ENCODE data around the gene GMDS.

The GMDS gene

DNA sequence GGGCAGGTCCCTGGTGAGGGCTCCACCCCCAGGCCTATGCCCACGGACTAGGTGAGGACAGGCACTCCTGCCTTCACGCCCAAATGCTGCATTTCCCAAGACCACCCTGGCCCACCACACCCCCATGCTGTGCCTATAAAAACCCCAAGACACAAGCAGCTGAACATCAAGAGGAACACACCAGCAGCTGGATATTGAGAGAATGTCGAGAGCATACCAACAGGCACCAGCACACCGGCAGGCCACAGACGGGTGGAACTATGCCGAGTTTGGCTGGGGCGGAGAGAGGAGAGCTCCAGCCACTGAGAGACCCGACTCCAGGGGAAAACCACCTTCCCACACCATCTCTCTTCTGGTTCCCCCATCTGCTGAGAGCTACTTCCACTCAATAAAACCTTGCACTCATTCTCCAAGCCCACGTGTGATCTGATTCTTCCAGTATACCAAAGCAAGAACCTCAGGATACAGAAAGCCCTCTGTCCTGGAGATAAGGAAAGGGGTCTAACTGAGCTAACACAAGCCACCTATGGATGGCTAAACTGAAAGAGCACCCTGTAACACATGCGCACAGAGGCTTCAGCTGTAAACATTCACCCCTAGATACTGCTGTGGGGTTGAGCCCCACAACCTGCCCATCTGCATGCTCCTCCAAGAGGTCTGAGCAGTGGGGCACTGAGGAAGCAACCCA, 319.5 kb downstream of the GMDS start:
- no peak for DNase-seq

GRCh38 chr6:1923449-1923848, 322.0 kb downstream of the GMDS start:
- no peak for DNase-seq

- DNase-seq, result no peak
Observed at GRCh38 chr6:1917626-1918371, 327.6 kb downstream of the GMDS start.

DNA sequence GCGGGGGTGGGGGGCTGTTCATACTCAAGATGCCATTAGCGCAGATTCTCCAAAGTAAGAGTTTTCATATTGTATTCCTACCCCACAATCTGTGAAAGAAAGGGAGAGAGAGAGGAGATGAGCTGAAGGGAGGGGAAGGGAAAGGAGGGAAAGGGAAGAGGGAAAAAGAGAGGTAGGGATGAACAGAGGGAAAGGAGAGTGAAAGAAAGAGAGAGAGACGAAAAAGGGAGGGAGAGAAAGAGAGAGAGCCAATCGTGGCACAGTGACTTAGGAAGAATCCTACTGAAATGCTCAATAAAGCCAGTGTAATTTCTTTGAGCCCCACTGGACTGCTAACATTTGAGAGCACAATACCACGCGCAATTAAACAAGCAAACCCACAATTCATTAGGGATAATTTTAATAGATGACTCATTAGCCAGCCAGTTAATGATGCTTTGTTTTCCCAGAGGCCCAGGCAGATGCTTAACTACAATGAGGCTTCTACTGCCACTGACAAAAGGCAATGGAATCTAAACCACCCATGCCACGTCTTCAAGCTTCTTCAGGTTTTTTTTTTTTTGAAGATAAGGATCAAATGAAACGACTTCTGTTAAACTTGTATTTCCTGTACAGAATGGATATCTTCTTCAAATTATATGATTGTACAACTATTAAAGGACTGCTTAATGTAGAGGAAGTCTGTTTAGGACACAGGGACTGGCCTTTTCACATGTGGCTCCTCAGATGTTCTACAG, 328.9 kb downstream of the GMDS start:
- no peak for DNase-seq

DNA sequence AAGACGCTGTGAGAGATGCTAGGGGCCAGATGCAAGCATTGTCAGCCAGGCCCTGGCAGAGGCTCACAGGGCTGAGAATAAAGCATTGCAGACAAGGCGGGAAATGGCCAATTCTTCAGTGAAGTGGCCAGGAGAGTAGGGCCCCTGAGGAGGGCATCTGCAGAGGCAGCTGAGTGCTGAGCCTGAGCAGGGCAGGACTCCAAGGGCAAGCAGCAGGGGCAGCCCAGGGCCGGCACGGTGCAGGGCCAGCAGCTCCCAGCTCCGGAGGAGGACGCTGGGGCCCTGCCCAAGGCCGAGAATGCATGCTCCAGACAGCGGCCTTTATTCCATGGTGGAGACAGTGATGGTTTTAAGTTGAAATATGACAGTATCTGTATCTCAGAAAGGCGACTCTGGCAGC, 330.2 kb downstream of the GMDS start:
- no peak for DNase-seq

- DNase-seq, result no peak
Observed at GRCh38 chr6:1913577-1913976, 331.8 kb downstream of the GMDS start.

DNA sequence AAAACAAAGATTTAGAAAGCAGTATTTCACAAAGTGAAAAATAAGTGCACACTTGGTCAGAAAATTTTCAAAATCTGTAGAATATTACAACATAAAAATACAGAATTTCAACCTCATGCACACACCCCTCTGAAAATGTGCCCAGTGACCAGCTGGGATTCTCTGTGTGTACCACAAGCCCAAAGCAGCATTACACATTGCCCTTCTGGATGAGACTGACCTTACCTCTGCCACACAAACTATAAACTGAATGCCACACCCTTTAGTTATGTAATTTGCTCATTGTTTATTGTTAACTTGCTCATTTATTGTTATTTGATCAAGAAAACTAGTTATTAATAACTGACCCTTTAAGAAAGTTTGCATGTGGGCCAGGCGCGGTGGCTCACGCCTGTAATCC, 332.7 kb downstream of the GMDS start:
- DNase-seq, result no peak

GRCh38 chr6:1911474-1911873, 333.9 kb downstream of the GMDS start:
- no peak for DNase-seq

DNA sequence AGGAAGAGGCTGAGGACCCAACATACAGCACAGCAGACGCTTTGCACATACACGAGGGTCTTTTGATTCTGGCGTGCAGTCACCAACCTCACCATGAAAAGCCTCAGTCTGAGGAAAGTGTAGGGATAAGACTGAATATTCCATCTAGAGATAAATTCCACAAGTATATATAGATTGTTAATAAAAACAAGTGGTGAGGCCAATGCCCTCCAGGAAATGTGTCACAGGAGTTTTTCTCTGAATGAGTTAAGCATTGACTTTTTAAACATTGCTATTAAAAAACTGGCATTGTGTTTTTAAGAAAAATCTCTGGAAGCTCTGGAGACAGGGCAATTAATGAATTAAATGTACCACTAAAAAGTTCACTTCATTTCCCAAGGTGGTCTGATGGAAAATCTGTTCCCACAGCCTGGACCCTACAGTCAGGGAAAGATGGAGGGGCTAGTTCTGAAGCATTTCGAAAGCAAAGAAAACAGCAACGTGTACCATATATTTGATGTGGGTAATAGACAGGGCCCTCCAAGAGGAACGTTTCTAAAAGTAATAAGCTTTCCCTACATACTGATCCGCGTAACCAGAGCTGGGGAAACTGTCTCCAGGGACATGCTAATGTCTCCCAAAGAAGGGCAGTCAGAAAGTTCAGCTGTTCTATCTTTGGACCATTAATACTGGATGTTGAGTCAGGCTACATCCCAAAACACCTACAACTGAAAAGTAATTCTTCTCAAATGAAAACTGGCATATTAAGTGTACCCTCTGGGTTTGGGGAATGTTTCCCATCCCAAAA, 334.6 kb downstream of the GMDS start:
- DNase-seq, result no peak

- no peak for DNase-seq
Observed at GRCh38 chr6:1908784-1909183, 336.6 kb downstream of the GMDS start.

- DNase-seq, result no peak
Observed at GRCh38 chr6:1906609-1907008, 338.8 kb downstream of the GMDS start.

GRCh38 chr6:1906014-1906413, 339.4 kb downstream of the GMDS start:
- no peak for DNase-seq

DNA sequence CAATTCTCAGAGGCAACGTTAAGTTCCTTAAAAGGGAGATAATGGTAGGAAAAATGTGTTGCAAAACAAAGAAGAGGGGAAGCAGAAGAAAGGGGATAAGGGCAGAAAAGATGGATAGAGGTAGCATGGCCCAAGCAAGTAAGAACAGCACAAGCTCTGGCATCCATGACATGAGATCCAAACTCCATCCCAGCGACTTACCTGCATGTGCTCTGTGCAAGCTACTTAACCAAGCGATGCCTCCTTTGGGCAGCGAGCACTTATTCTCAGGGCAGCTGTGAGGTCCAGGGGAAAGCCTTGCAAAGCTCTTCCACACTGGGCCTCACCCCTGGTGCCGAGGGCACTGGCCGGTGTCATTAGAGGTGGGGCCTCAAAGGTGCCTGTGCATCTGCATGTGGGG, 340.5 kb downstream of the GMDS start:
- DNase-seq, result no peak

GRCh38 chr6:1904466-1904799, 341.0 kb downstream of the GMDS start:
- no peak for DNase-seq

DNA sequence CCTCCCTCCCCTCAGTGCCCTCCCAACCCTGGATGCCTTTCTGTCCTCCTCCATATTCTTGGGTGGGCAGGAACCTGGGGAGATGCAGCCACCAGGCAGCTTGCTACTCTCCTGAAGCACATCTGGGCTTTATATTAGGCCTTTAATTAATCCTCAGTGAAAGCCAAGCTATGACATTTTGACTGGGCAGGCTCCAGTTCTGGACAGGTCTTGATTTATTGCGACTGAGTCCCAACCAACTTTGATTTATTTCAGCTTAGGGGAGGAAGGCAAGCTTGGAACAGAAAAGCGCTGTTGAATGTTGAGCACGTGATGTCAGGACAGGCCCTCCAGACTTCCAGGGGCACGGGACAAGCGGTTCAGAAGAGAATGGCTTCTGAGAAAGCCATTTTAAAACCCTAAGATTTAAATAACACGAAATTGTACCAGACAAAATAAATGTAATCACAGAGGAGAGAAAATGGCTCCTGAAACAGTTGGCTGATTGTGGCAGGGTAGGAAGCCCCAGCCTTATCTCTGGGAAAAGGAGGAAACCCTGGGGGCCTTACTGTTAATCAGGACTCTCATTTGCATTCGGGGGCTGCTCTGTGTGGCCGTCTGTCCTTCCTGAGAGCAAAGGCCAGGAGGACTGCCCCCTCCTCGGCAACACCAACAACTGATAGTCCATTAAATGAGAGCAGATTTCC, 341.5 kb downstream of the GMDS start:
- DNase-seq, result no peak

GRCh38 chr6:1901556-1901955, 343.8 kb downstream of the GMDS start:
- no peak for DNase-seq

GRCh38 chr6:1896897-1897296, 348.5 kb downstream of the GMDS start:
- DNase-seq, result no peak

DNA sequence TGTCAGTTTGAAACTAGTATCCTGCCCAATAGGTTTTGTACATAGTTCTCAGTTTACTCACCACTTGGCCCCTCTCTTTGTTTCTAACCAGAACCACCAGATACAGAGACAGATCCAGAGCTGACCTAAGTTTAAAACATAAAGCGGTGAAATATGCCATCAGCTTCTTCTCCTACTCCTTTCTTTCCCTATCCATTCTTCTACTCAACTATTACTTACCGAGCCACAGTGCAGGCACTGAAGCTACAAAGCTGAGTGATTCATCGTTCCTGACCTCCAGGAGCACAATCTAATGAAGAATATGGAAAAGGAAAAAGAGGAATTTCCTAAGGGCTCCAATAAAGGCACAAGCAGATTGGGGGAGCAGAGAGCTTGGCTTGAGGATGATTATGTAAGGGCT, 349.7 kb downstream of the GMDS start:
- no peak for DNase-seq

DNA sequence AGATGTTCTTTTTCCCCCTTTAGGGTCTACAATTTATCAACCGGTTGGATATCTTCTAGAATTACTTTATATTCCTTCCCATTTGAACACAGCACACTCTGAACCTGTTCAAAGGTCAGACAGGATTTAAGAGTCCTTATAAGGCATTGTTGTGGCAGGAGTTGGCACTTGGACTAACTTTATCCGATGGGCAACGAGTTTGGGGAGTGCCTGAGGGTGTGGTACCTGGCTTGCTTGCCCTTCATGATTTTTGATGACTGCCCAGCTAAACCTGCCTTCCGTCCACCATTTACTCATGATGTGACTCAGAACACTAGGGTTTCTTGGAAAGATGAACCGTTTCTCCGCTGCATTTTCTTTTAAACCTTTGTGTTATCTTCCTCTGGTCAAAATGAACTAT, 350.5 kb downstream of the GMDS start:
- DNase-seq, result no peak

GRCh38 chr6:1893470-1894130, 351.8 kb downstream of the GMDS start:
- no peak for DNase-seq

- DNase-seq, result no peak
Observed at GRCh38 chr6:1892716-1893115, 352.7 kb downstream of the GMDS start.

DNA sequence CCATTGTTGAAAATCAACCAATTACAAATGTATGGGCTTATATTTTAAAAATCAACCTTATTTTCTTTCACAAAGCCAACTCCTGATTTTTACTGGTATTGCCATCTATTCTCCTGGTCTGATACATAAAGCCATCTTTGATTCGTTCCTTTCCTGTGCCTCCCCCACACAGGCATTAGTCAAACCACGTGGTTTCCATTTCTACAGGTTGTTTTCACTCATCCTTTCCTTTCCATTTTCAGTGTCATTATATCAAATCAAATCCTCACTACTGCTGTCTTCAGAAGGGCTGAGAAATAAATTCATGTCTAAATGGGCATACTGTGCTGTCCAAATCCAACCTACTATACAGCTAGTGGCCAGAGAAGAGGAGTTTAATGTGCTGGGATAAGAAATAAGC, 354.4 kb downstream of the GMDS start:
- DNase-seq, result no peak
